ENCODE measurements around the gene TXNDC16.
A peak's percentile ranks its signal among the peaks of the same experiment; 100 is the strongest.

TXNDC16 gene

GRCh38 chr14:52546318-52546670 is 6.0 kb downstream of the TXNDC16 start:
- Histone ChIP-seq H3K36me3 (ENCODE audit: control insufficient read depth in 2 of 2, insufficient read depth in 1 of 2, low read length in 2 of 2) (peaks cover 12 to 17% of the 10 kb centered on the region in 2 experiments; a peak in 2 of 3 replicates), H3K4me3 (ENCODE audit: low read depth, low read length) (no peak overlapping the region), H3K27ac (ENCODE audit: extremely low read depth, low read depth, low read length) (no peak overlapping the region), H3K9me3 (ENCODE audit: control insufficient read depth, insufficient read depth, low read depth, low read length) (no peaks in the 10 kb centered on the region), H3K4me1 (ENCODE audit: control insufficient read depth, insufficient read depth, low read length) (peaks cover 11% of the 10 kb centered on the region)
- no peak for TF ChIP-seq ZNF76 (tag by site-specific recombination; IDR thresholded peaks at IDR 0.05; ENCODE audit: borderline replicate concordance, low read depth)
- ChIA-PET CTCF (interaction anchor here (0.7 to 1.3 kb wide), 2 partner anchors 15 to 60 kb away, joined by 3 to 4 read pairs; no protein-coding TSS in a partner anchor), POLR2A (no interaction called here)

GRCh38 chr14:52545584-52546317 is 6.6 kb downstream of the TXNDC16 start:
- TF ChIP-seq ZNF654 (tag by site-specific recombination; IDR thresholded peaks at IDR 0.05; ENCODE audit: low read depth) (no peak), ZNF175 (tag by site-specific recombination; IDR thresholded peaks at IDR 0.05) (no peak), PBX3 (CRISPR knock-in tag; IDR thresholded peaks at IDR 0.05) (no peak), ZNF391 (tag by site-specific recombination; IDR thresholded peaks at IDR 0.05; ENCODE audit: borderline replicate concordance, low read depth) (no peak), ZNF146 (tag by site-specific recombination; IDR thresholded peaks at IDR 0.05) (no peak), ZNF555 (tag by site-specific recombination; conservative IDR thresholded peaks at IDR 0.05) (no peak), ZNF280C (tag by site-specific recombination; IDR thresholded peaks at IDR 0.05) (no peak), PRDM1 (tag by site-specific recombination; IDR thresholded peaks at IDR 0.05) (peak; percentile 71)
- peaks cover 15 to 23% of the 10 kb centered on the region in 2 experiments; a peak in 2 of 3 replicates for H3K36me3 ChIP-seq (ENCODE audit: control insufficient read depth in 2 of 2, insufficient read depth in 1 of 2, low read length in 2 of 2)
- ChIA-PET CTCF (interaction anchor here (0.6 to 1.3 kb wide), 4 partner anchors 16 to 1956 kb away, joined by 3 to 4 read pairs (median 3); no protein-coding TSS in a partner anchor), POLR2A (no interaction called here)
- H3K27ac ChIP-seq (ENCODE audit: extremely low read depth, low read depth, low read length) = no peak overlapping the region
- peaks cover 8% of the 10 kb centered on the region for H3K4me1 ChIP-seq (ENCODE audit: control insufficient read depth, insufficient read depth, low read length)
- no peak overlapping the region for H3K4me3 ChIP-seq (ENCODE audit: low read depth, low read length)
- no peaks in the 10 kb centered on the region for H3K9me3 ChIP-seq (ENCODE audit: control insufficient read depth, insufficient read depth, low read depth, low read length)

GRCh38 chr14:52538623-52539022 is 13.7 kb downstream of the TXNDC16 start:
- TF ChIP-seq GFI1B (tag by site-specific recombination; IDR thresholded peaks at IDR 0.05) = no peak
- TF ChIP-seq ZNF518A (tag by site-specific recombination; conservative IDR thresholded peaks at IDR 0.05; ENCODE audit: low read depth) = no peak
- TF ChIP-seq ZNF239 (tag by site-specific recombination; IDR thresholded peaks at IDR 0.05) = no peak
- TF ChIP-seq YY1 (tag by site-specific recombination; IDR thresholded peaks at IDR 0.05) = no peak
- no peak for TF ChIP-seq ZNF175 (tag by site-specific recombination; IDR thresholded peaks at IDR 0.05)
- no peak for TF ChIP-seq ZNF629 (tag by site-specific recombination; IDR thresholded peaks at IDR 0.05)
- TF ChIP-seq ZNF600 (tag by site-specific recombination; IDR thresholded peaks at IDR 0.05) = no peak
- no peak for TF ChIP-seq ZNF112 (tag by site-specific recombination; IDR thresholded peaks at IDR 0.05)
- TF ChIP-seq ZNF670 (tag by site-specific recombination; IDR thresholded peaks at IDR 0.05; ENCODE audit: low read depth) = no peak
- TF ChIP-seq ZNF221 (tag by site-specific recombination; IDR thresholded peaks at IDR 0.05; ENCODE audit: borderline replicate concordance) = no peak
- H3K4me1 ChIP-seq (ENCODE audit: control insufficient read depth, insufficient read depth, low read length) = no peaks in the 10 kb centered on the region
- ChIA-PET CTCF (no interaction called here), POLR2A (no interaction called here)
- H3K36me3 ChIP-seq (ENCODE audit: control insufficient read depth in 2 of 2, insufficient read depth in 1 of 2, low read length in 2 of 2) = peaks cover 55 to 78% of the 10 kb centered on the region in 2 experiments
- H3K4me3 ChIP-seq (ENCODE audit: low read depth, low read length) = no peak overlapping the region
- no peak overlapping the region for H3K27ac ChIP-seq (ENCODE audit: extremely low read depth, low read depth, low read length)
- no peaks in the 10 kb centered on the region for H3K9me3 ChIP-seq (ENCODE audit: control insufficient read depth, insufficient read depth, low read depth, low read length)

All from HEK293 (cell line).